ENCODE results near the gene DNER. TPM values are rescaled to one million over a fixed set of nuclear protein-coding genes. Genes with fewer than 3 reads are reported as not detected.

The DNER gene
- total and polyA plus RNA-seq, 7 donors, result 0.10 to 0.87 (median 0.35) TPM; not detected in 1

- H3K36me3 ChIP-seq (ENCODE audit: insufficient read depth in 1 of 2, low read depth in 1 of 2), result no peaks in the 10 kb centered on the region
- TF ChIP-seq CTCF (IDR thresholded peaks at IDR 0.05), result no peak
- H3K27me3 ChIP-seq (ENCODE audit: insufficient read depth in 3 of 3, low read length in 2 of 3), result no peaks in the 10 kb centered on the region
- no peaks in the 10 kb centered on the region for H3K9me3 ChIP-seq
- DNase-seq (no peak), ATAC-seq (no peak)
- no peaks in the 10 kb centered on the region for H3K4me1 ChIP-seq
- intact Hi-C loops (cut with DNase I), result no loop called here
- H3K27ac ChIP-seq, result no peak overlapping the region
- H3K4me3 ChIP-seq, result no peak overlapping the region
These were observed 261.1 kb downstream of the DNER start for GRCh38 chr2:229453230-229453629.

- WGBS, 3 donors, result 85 to 89% (median 88%) methylated on average over 3 of the region's 3 CpGs
- Histone ChIP-seq H3K36me3 (ENCODE audit: insufficient read depth in 1 of 2, low read depth in 1 of 2) (no peaks in the 10 kb centered on the region), H3K27me3 (ENCODE audit: insufficient read depth in 3 of 3, low read length in 2 of 3) (no peaks in the 10 kb centered on the region), H3K27ac (no peak overlapping the region), H3K4me1 (no peaks in the 10 kb centered on the region), H3K4me3 (no peak overlapping the region), H3K9me3 (no peaks in the 10 kb centered on the region)
- DNase-seq (no peak), ATAC-seq (no peak)
- no peak for TF ChIP-seq CTCF (IDR thresholded peaks at IDR 0.05)
- intact Hi-C loops (cut with DNase I), result no loop called here
These were observed 262.5 kb downstream of the DNER start for GRCh38 chr2:229451852-229452251.

GRCh38 chr2:229447227-229447626 is 267.1 kb downstream of the DNER start:
- H3K27me3 ChIP-seq (ENCODE audit: insufficient read depth in 3 of 3, low read length in 2 of 3), result no peaks in the 10 kb centered on the region
- WGBS, 3 donors, result 93 to 96% (median 94%) methylated on average over 12 of the region's 12 CpGs
- no peak for DNase-seq
- TF ChIP-seq CTCF (IDR thresholded peaks at IDR 0.05), result no peak
- H3K9me3 ChIP-seq, result no peaks in the 10 kb centered on the region
- H3K27ac ChIP-seq, result no peak overlapping the region
- intact Hi-C loops (cut with DNase I), result no loop called here
- no peak for ATAC-seq
- no peak overlapping the region for H3K4me3 ChIP-seq
- no peaks in the 10 kb centered on the region for H3K36me3 ChIP-seq (ENCODE audit: insufficient read depth in 1 of 2, low read depth in 1 of 2)
- H3K4me1 ChIP-seq, result no peaks in the 10 kb centered on the region

- intact Hi-C loops (cut with DNase I), result no loop called here
- H3K4me1 ChIP-seq, result no peaks in the 10 kb centered on the region
- no peaks in the 10 kb centered on the region for H3K9me3 ChIP-seq
- no peaks in the 10 kb centered on the region for H3K36me3 ChIP-seq (ENCODE audit: insufficient read depth in 1 of 2, low read depth in 1 of 2)
- no peak for TF ChIP-seq CTCF (IDR thresholded peaks at IDR 0.05)
- whole genome bisulfite sequencing, 3 donors, result 63 to 77% (median 71%) methylated on average over 6 of the region's 6 CpGs
- H3K4me3 ChIP-seq, result no peak overlapping the region
- no peaks in the 10 kb centered on the region for H3K27me3 ChIP-seq (ENCODE audit: insufficient read depth in 3 of 3, low read length in 2 of 3)
- ATAC-seq (no peak), DNase-seq (no peak)
- no peak overlapping the region for H3K27ac ChIP-seq
These were observed 268.0 kb downstream of the DNER start for GRCh38 chr2:229446350-229446749.

GRCh38 chr2:229445501-229446211 is 268.7 kb downstream of the DNER start:
- Histone ChIP-seq H3K4me3 (no peak overlapping the region), H3K36me3 (ENCODE audit: insufficient read depth in 1 of 2, low read depth in 1 of 2) (no peaks in the 10 kb centered on the region), H3K4me1 (no peaks in the 10 kb centered on the region), H3K27me3 (ENCODE audit: insufficient read depth in 3 of 3, low read length in 2 of 3) (no peaks in the 10 kb centered on the region), H3K27ac (peak overlapping the region; percentile 47), H3K9me3 (no peaks in the 10 kb centered on the region)
- intact Hi-C loops (cut with DNase I), result no loop called here
- no peak for TF ChIP-seq CTCF (IDR thresholded peaks at IDR 0.05)
- 24 to 30% (median 28%) methylated on average over 11 of the region's 11 CpGs for WGBS, 3 donors
- ATAC-seq, result peak in 3 of 4 donors; percentile 62 to 87 (median 78)
- peak; percentile 56 to 75 for DNase-seq

Data from psoas muscle (tissue), 8 donors.